HuH-7.5 (cell line): ENCODE data around the gene TP63.
"Not testable (repeated sequence)": the region's sequence is repeated elsewhere in the genome, so short reads cannot be mapped to it uniquely, and the experiment has no call there.

Experiments
- DNase-seq: peaks from one replicate; pipeline ENCODE4 v3.0.0; 2011; ENCODE audit warnings: low spot score

The TP63 gene

DNA sequence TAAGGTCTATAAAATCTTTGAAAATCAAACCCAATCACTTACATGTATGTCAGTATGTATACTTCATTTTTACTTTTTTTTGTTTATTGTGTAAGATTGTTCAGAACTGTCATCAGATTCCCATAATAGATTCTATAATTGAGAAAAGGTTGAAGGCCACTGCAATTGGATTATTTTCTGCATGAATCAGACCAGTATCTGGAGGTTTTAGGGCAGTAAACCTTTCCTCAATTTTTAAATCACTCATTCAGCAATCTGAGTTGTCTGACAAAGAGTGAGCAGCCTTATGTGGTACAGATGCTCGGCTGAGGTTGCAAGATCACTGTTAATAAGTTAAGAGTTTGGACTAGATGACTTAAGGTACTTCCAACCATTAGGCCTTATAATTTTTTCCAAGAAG lies 96.0 kb downstream of the TP63 start:
- no peak for DNase-seq

GRCh38 chr3:189727898-189728297 lies 96.7 kb downstream of the TP63 start:
- DNase-seq, result no peak

GRCh38 chr3:189728915-189729314 lies 97.7 kb downstream of the TP63 start:
- DNase-seq, result no peak

- no peak for DNase-seq
These were observed 102.9 kb downstream of the TP63 start for GRCh38 chr3:189734061-189734460.

- DNase-seq, result no peak
These were observed 104.7 kb downstream of the TP63 start for GRCh38 chr3:189735913-189736312.

- no peak for DNase-seq
These were observed 105.9 kb downstream of the TP63 start for GRCh38 chr3:189737071-189737470.

DNA sequence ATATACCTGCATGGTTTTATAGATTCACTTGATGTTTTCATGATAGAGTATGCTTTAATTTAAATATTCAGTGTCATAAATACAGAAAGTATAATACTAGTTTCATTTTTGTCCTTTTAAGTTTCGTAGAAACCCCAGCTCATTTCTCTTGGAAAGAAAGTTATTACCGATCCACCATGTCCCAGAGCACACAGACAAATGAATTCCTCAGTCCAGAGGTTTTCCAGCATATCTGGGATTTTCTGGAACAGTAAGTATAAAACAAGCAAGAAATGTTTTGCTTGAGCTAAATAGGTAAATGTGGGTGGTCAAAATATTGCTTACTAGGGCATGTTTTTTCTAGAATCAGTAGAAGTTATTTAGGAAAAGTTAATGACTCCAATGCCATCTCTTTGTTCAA lies 106.4 kb downstream of the TP63 start:
- DNase-seq, result no peak

GRCh38 chr3:189739378-189739777 lies 108.2 kb downstream of the TP63 start:
- no peak for DNase-seq

- DNase-seq, result no peak
These were observed 109.0 kb downstream of the TP63 start for GRCh38 chr3:189740156-189740555.

DNA sequence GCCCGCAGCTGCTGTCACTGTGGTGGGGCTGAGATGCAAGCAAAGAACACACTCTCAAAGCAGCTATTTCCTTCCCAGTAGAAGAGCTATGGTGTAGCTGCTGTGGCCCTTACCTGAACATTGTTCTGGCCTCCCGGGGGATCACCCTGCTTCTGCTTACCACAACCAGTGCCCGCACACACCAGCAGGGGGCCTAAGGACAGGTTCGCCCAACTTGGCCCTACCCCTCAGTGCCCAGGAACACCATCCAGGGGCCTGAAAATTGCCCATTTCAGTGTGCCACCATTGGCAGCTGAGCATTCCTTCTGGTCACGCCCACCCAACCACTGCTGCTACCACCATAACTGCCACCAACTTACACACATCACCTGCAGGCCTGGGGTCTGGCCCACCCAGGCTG lies 113.0 kb downstream of the TP63 start:
- no peak for DNase-seq

GRCh38 chr3:189745622-189746021 lies 114.4 kb downstream of the TP63 start:
- no peak for DNase-seq

DNA sequence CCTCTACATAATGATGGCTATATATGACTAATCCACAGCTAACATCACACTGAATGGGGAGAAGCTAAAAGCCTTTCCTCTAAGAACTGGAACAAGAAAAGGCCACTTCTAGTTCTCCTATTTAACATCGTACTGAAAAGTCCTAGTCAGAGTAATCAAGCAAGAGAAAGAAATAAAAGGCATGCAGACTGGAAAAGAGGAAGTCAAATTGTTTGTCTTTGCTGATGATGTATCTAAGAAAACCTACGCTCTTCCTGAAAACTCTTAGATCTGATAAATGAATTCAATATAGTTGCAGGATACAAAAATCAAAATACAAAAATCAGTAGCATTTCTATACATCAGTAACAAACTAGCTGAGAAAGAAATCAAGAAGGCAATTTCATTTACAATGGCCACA lies 116.9 kb downstream of the TP63 start:
- DNase-seq, result no peak

- not testable (repeated sequence) for DNase-seq
These were observed 119.8 kb downstream of the TP63 start for GRCh38 chr3:189750972-189751371.

- no peak for DNase-seq
These were observed 123.2 kb downstream of the TP63 start for GRCh38 chr3:189754356-189754755.

- no peak for DNase-seq
These were observed 125.4 kb downstream of the TP63 start for GRCh38 chr3:189756582-189757078.

DNA sequence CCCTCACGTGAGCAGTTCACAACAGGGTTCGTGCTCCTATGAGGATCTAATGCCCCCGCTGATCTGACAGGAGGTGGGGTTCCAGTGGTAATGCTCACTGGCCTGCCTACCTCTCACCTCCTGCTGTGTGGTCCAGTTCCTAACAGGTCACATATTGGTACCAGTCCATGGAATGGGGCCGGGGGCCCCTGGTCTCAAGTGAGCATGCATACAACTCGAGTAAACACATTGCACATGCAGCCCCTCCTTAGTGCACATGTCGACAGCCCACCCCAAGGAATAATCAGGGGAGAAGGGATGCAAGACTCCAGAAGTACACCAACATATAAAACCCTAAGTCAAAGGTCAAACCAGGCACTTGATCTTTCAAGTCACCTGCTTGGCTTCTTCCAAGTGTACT lies 127.0 kb downstream of the TP63 start:
- no peak for DNase-seq

GRCh38 chr3:189766416-189766815 lies 135.2 kb downstream of the TP63 start:
- DNase-seq, result no peak

GRCh38 chr3:189771842-189772450 lies 140.8 kb downstream of the TP63 start:
- no peak for DNase-seq

GRCh38 chr3:189772584-189772983 lies 141.4 kb downstream of the TP63 start:
- no peak for DNase-seq

GRCh38 chr3:189773056-189773455 lies 141.9 kb downstream of the TP63 start:
- no peak for DNase-seq

- no peak for DNase-seq
These were observed 145.1 kb downstream of the TP63 start for GRCh38 chr3:189776149-189776824.

- no peak for DNase-seq
These were observed 147.3 kb downstream of the TP63 start for GRCh38 chr3:189778340-189778950.

DNA sequence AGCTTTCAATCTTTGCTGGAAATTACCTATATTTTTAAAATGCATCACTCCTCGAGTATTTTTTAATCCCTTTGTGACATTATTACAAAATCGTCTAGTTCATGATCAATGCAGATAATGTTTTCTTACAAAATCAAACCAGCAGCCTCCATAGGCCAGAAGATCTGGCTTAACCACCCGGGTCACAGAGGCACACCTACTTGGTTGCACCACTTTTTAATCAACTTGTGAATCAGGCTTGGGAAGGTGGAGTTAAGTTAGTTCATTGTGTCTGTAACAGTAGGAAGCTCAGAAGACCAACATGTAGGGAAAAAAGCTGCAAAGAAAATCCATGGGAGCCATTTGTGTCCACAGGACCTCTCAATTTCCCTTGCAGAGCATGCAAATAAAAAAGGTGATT lies 148.0 kb downstream of the TP63 start:
- no peak for DNase-seq
